ENCODE measurements around the gene UTP3.

- TF ChIP-seq POLR2A (IDR thresholded peaks at IDR 0.05) (no peak), CTCF (IDR thresholded peaks at IDR 0.05) (no peak)
Observed at GRCh38 chr4:70737006-70737405, 48.7 kb downstream of the UTP3 start.
